D721Med (cell line): ENCODE measurements around the gene CAGE1.
"Not testable (repeated sequence)": the region's sequence is repeated elsewhere in the genome, so short reads cannot be mapped to it uniquely, and the experiment has no call there.

Experiments used
- DNase-seq: peaks from one replicate; pipeline ENCODE4 v3.0.0; 2011; ENCODE audit warnings: low spot score; ENCODE audit not compliant: insufficient read length
- FAIRE-seq: peaks from 2 replicates; lab custom pipeline; 2011; peaks lifted over from hg19 to GRCh38; lab: Jason Lieb, UNC
- CTCF ChIP-seq: IDR thresholded peaks from 2 replicates; pipeline ENCODE4 v1.5.1; 2012; ENCODE audit warnings: mild to moderate bottlenecking, control low read depth; ENCODE audit not compliant: insufficient read depth; ENCODE audit errors: missing control alignments

CAGE1 gene

GRCh38 chr6:7315948-7316365 is 73.6 kb downstream of the CAGE1 start:
- FAIRE-seq: no peak
- TF ChIP-seq CTCF: no peak
- no peak for DNase-seq

GRCh38 chr6:7315087-7315947 is 74.2 kb downstream of the CAGE1 start:
- FAIRE-seq, DNase-seq: not testable (repeated sequence)

GRCh38 chr6:7314414-7314813 is 75.1 kb downstream of the CAGE1 start:
- FAIRE-seq (no peak), DNase-seq (no peak)
- no peak for TF ChIP-seq CTCF

- no peak for TF ChIP-seq CTCF
- FAIRE-seq (no peak), DNase-seq (no peak)
Observed at GRCh38 chr6:7313505-7314165, 75.9 kb downstream of the CAGE1 start.

- no peak for FAIRE-seq
- TF ChIP-seq CTCF: no peak
Observed at GRCh38 chr6:7312616-7313504, 76.7 kb downstream of the CAGE1 start, which contains the start of gene SSR1. SSR1 (minus strand) TSS chr6:7313199; CDS start chr6:7313120, 79 bp downstream.

GRCh38 chr6:7311917-7312615 is 77.5 kb downstream of the CAGE1 start:
- no peak for FAIRE-seq
- TF ChIP-seq CTCF: no peak
- no peak for DNase-seq

More at GRCh38 chr6:7312616-7313504, 76.7 kb downstream of the CAGE1 start, which contains the start of gene SSR1:
- DNase-seq: peak; percentile 92
